Embryonic facial prominence (tissue), 1 donor: ENCODE measurements around the gene TPM4.

Experiments
- DNase-seq: peaks from one replicate; pipeline ENCODE4 v3.0.0-alpha.2; 2016; ENCODE audit errors: extremely low spot score

Gene TPM4

GRCh38 chr19:16125737-16126495 is 49.6 kb downstream of the TPM4 start:
- DNase-seq: no peak

DNA sequence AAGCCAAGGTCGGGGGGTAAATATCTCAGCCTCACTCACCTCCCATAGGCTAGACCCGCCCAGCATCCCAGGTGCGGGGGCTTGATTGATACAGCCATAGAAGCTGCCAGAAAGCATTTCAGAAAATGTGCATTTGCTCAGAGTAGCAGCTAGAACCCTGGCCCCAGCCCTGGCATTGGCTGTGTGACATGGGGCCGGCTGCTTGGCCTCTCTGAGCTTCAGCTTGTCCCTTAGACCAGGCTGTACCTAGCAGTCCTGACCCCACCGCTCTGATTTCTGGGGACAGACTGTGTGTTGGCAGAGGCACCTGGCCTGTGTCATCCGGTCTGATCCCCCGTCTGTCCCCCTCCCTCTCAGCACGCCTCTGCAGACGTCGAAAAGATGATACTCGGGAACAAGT is 50.8 kb downstream of the TPM4 start:
- DNase-seq: no peak

DNA sequence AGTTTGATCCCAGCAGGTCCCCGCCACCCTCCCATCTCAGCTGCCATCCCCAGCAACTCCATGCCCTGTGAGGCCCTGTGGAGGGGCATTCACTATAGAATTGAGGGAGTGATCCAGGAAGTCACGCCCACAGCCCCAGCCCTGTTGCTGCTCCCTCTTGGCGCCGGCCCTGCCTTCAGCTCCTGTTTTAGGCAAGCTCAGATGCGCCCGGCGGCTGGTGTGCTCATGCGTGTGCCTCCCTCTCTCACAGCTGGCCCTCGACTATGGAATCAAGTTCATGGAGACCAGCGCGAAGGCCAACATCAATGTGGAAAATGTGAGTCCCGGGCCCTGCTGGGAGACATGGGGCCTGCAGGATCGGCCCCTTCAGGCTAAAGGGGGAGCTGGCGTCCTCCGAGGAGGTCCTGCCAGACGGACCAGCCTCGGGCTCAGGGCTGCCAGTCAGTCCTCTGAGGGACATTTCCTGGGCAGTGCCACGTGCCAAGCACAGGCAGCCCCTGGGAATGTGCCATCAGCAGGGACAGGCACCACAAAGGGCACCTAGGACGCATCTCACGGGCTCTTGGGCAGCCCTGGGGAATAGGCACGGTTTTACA is 51.6 kb downstream of the TPM4 start:
- no peak for DNase-seq

DNA sequence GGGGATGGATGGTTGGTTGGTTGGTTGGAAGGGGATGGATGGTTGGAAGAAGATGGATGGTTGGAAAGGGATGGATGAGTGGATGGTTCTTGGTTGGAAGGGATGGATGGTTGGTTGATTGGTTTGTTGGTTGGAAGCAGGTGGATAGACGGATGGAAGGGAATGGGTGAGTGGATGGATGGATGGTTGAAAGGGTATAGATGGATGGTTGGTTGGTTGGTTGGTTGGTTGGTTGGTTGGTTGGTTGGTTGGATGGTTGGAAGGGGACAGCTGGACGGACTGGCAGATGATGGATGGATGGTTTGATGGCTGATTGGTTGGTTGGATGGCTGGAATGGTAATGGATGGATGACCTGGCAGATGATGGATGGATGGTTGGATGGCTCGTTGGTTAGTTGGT is 55.4 kb downstream of the TPM4 start:
- DNase-seq: no peak

- no peak for DNase-seq
Observed at GRCh38 chr19:16133818-16134217, 57.5 kb downstream of the TPM4 start.

DNA sequence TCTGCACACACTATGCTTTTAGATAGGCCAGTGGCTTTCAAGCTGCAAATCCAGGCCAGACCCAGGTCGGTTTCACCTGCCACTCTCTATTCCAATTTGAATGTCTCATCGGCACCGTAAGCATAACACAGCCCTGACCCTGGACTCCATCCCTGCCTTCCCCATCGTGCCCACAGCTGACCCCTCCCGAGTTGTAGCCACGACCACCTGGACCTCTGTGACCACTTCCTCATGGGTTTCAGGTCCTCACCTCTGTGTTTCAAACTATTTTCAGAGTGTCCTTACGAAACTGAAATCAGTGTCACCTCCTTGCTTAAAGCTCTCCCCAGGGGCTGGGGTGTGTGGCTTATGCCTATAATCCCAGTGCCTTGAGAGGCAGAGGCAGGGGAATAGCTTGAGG is 58.2 kb downstream of the TPM4 start:
- DNase-seq: no peak

DNA sequence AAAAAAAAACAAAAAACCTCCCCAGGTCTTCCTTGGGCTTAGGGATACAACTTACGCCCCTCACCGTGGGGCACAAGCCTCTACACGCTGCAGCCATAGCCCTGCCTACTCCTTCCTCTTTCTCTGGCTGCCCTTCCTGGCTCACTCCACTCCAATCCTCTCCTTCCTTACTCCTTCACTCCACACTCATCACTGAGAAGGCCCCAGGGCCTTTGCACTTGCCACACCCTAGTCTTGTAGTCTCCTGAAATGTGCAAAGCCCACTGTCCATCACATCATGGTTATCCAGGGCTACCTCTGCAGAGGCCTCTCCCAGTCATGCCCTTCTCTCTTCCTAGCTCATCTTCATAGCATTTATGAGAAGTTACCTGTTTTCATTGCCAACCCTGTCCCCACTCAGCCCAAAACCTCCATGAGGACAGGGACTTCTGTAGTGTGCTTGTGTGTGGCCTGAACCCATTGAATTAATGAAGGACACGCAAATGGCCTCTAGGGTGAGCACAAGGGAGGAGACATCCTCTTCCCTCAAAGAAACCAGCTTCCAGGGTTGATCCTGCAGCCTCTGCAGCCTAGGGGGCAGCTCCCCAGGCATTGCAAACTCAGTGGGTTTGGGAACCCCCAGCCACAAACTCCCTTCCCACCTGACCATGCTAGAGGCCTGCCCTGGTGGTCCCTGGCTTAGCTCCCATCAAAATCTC is 59.3 kb downstream of the TPM4 start:
- DNase-seq: no peak

- DNase-seq: no peak
Observed at GRCh38 chr19:16136185-16136999, 60.1 kb downstream of the TPM4 start.

DNA sequence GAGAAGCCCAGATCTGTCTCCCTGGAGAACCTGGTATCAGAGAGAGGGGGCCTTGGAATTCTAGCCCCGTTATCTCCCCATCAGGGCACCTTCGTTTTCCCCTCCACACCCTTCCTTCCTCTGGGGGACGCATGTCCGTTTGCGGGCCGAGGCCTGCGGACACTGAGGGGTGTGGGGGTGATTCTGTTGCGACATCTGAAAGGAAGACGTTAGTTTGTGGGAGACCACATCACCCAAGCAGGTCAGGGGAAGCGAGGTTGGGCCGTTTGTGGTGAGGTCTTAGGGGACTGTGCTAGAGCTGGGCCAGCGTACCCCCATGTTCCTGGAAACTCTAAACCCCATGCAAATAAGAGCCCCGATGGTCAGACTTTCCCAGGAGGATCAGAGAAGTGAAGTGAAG is 63.5 kb downstream of the TPM4 start:
- no peak for DNase-seq

GRCh38 chr19:16141043-16141442 is 64.7 kb downstream of the TPM4 start:
- no peak for DNase-seq

GRCh38 chr19:16142032-16142580 is 65.8 kb downstream of the TPM4 start:
- DNase-seq: no peak

DNA sequence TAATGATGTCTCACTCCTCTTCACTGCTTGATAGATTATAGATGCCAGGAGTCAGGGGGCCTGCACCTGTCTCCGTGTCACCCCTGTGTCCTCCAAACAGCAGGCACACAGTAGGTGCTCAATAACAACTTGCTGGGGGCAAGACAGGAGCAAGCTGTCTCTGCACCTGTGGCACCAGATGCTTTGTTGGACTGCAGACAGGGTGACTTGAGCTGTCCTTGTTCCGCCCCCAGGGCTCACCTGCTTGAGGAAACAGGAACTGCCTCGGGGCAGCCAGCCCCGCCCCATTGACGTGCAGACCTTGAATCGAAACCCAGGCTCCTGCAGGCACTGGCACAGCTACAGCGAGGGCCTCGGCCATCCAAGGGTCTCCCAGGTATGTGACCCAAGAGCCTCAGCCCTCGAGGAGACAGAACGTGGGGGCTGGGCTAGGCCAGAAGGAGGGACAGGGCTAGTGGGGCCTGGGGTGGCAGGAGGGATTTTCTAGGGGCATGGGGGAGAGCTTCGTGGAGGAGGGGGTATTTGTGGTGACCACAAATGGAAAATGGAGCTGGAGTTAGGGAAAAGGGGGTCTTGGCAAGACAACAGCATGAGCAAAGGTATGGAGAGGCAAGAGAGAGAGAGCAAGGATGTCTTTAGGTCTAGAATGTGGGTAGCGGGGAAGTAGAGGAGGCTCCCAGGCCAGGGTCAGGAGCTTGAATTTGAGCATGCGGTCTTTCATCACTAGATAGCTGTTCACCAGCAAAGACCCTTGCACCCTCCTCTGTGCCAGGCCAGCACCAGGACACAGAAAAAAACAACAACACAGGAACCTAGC is 67.3 kb downstream of the TPM4 start, which contains the start of gene HSH2D:
Gene HSH2D (plus strand): TSS at position 287 of the 817 bp plus-strand sequence. CDS start 5,066 bp downstream, outside the sequence.
- no peak for DNase-seq

- no peak for DNase-seq
Observed at GRCh38 chr19:16144216-16144581, 67.9 kb downstream of the TPM4 start.

- no peak for DNase-seq
Observed at GRCh38 chr19:16146112-16146511, 69.8 kb downstream of the TPM4 start.

GRCh38 chr19:16148443-16149229 is 72.3 kb downstream of the TPM4 start:
- no peak for DNase-seq
